Stimulated activated CD4-positive, alpha-beta T cell treated with anti-CD3 and anti-CD28 coated beads, Interleukin-4, amount 100 ng/mL, for 24 hours (primary cell): ENCODE results near the gene CISH.
A peak's percentile ranks its signal among the peaks of the same experiment; 100 is the strongest.

ENCODE experiments used
- DNase-seq: peaks from one replicate; pipeline ENCODE4 v3.0.0-alpha.2; 2020

Gene CISH

DNA sequence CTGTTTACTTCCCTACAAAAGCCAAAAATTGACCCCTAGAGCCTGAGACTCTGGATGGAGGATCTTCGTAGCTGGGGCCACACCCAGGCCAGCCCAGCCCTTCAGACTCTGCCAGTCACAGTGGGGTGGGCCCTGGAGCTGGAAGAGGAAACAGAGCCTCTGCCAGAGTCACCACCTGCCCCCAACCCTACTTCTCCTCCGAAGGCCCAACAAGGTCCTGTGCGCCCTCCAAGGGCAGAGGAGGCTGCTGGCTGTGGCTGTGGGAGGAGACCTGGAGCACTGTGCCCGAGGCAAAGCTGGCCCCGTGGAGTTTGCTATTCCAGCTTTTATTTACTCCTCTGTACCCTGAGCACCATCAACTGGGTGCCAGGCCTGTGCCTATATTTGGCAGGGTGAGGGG, 19.0 kb downstream of the CISH start:
- no peak for DNase-seq

DNA sequence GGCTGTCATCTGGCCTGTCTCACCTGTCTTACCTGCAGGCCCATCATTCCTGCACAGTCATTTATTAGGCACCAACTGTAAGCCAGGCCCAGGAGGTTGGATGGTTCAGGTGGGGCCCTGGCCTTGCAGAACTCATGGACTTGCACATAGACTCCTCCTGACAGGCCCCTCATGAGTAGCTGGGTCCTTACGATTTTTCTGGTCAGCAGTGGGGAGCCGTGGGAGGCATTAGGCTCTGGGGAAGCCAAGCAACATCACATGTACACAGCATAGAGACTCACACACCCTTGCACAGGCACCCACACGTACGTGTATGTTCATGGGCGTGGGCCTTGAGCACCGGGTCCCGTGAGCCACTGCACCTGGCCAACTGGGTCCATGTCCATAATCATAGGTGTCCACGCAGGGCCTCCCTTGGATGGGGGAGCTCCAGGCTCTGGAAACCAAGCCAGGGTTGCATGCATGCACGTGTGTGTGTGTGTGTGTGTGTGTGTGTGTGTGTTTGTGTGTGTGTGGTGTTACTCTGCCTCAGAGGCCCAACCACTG, 20.3 kb downstream of the CISH start:
- DNase-seq = peak; percentile 33

DNA sequence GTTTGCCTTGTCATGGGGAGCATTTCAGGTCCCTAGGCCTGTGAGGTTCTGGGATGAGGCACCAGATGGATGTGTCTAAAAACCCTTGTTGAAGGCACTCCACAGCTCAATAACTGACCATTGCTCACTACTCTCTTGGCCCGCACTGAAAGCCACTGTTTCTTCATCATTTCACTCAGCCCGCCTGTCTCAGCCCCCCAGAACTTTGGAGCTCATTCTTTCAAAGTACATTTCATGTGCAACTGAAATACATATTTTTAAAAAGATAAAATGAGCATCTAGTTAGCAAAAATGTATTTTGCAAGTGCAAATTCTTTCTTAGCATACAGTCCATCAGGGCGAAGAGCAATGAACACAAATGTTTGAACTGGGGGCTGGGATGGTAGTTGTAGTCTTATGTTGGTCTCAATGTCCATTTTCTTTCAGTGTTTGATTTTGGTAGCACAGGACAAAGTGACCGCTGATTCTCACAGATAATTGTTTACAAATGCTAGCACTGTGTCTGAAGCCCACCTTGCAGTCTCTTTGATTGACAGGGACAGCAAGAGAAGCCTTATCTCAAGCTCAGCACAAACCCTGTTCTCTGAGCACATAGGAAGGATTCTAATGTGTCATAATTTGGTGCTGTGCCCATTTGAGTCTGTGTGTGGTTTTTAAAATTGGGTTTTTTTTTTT, 22.7 kb downstream of the CISH start:
- no peak for DNase-seq

DNA sequence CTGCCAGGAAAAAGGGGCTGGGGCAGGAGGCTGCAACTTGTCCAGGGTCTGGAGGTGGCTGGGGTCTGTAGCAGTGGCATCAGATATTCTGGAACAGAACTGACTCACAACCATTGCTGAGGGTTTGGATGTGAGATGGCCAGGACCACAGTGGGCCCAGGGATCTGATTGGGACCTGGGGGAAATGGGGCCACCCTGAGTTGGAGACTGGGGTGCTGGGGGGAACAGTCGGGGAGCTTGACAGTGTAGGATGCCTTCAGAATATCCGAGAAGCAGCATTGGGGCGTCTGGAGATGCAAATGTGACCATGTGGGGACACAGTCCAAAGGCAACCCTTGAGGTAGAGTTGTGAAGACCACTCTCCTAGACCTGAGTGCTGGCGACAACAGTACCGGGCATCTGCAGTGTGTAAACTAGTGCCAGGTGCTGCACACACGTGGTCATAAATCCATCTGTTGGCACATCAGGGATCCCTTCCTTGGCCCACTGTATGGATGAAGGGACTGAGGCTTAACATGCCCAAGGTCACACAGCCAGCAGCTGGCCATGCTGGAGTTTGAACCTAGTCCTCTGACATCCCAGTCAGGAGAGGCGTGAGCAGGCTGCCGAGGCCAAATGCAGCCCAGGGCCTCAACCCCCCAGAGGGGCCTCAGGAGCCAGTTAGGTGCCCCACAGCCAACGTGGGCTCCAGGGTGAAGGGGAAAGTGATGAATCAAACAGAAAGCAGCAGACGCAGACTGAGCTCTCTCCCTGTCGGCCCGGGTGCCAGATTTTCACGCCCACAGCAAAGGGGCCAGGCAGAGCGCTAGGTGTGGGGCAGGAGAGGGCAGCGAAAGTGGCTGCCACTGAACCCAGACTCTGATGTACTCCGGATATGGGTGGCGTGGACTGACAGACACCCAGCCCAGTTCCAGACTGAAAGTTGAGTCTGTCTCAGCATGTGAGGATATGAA, 23.5 kb downstream of the CISH start:
- DNase-seq = peak; percentile 89

DNA sequence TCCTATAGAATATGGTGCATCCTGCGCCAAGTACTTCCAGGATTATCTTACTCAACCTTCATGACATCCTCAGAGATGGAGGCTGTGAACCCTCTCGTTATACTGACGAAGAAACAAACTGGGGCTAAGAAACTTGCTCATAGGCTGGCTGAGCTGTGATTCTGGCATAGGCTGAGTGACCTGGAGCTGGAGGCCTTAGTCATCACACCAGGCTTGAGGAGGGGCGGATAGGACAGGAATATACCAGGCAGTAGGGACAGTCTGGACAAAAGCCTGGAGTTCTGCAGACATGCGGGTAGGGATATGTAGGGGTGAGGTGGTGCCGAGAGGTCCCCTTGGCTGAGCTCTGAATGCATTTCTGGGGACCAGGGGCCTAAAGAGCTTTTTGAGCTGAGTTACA, 24.2 kb downstream of the CISH start:
- no peak for DNase-seq

DNA sequence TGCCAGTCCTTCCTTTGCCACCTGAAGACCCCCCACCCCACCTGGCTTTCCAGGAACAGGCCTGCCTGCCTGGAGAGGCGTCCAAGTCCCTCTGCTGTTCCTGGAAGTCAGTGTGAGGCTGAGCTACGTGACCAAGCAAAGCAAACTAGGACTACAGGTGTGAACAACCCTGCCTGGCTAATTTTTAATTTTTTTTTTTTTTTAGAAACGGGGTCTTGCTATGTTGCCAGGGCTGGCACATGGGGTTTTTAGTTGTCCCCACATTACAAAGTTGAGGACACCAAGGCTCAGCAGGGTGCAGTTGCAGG, 24.9 kb downstream of the CISH start:
- DNase-seq = no peak

DNA sequence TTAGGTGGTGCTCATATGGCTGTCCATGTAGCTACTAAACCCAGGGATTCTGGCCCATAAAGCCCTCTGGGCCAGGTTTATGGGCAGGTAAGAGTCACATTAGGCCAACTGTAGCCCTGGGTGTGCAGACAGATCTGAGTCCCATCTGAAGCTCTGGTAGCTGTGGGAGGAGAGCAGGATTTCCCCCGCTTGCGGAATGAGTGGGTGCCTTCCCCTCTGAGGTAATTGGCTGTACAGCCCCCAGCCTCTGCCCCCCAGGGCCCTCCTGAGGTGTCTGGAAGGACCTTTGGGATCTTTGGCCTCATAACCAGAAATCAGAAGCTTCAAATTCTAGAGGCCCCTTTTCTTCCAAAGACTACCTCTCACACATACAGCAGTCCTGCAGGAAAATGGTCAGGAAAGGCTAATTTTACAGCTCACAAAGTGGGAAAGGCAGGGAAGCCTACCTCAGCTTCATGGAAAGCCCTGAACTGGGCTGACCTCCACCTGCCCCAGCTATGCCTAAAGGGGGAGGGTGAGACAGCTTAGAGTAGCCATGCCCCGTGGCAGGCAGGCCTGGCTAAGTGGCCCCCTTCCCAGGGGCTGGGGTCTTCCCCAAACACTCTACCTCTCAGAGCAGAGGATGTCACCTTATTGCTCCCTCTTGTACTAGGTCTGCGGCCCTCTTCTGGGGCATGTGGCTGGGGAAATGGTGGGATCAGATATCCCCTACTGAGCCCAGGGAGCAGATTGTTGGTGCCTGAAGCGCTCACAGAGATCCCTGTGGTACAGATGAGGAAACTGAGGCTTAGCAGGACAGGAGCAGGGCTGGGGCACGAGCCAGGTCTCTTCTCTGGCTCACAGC, 25.4 kb downstream of the CISH start:
- DNase-seq = peak; percentile 50

DNA sequence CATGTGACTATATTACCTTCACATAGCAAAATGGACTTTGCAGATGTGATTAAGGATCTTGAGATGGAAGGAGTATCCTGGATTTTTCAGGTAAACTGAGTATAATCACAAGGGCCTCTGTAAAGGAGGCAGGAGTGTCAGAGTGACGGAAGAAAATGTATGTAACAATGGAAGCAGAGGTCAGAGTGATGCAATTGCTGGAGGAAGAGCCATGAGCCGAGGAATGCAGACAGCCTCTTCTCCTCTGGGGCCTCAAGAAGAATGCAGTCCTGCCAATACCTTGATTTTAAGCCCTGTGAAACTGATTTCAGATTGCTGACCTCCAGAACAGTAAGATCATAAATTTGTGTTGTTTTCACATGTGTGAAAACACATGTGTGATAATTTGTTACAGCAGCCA, 27.2 kb downstream of the CISH start:
- DNase-seq = no peak

DNA sequence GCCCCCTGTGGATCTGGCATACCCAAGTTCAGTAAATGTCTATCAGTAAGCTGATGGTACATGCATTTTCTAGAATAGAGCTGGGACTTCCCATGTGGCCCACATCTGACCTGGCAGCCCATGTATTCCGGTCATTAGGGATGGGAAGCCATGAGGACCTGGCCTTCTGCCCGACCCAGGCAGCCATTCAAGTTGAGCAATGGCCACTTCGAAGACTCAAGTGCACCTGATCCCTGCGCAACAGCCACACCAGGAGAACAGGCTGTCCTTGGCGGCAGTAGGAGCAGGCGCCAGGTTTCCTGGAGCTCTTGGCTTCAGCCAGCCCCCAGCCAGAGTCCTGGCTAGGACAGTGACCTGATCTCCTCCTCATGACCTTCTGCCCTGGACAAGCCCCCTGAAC, 27.7 kb downstream of the CISH start:
- no peak for DNase-seq

DNA sequence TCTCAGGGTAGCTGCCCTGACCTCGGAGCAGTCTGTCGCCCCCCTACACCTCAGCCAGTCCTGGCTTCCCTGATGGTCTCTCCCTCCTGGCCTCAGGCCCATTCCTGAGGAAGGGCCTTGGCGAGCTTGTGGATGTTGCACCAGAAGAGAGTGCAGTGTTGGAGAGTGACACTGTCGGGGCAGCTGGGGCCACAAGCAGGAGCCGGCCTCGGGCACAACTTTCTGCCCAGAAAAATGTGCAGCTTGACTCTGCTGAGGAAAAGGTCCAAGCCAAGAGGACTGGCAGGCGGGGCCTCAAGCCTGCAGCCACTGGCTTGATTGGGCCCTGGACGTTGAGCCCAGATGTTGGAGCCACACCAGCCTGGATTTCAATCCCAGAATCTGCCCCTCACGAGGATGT, 29.5 kb downstream of the CISH start:
- DNase-seq = no peak

DNA sequence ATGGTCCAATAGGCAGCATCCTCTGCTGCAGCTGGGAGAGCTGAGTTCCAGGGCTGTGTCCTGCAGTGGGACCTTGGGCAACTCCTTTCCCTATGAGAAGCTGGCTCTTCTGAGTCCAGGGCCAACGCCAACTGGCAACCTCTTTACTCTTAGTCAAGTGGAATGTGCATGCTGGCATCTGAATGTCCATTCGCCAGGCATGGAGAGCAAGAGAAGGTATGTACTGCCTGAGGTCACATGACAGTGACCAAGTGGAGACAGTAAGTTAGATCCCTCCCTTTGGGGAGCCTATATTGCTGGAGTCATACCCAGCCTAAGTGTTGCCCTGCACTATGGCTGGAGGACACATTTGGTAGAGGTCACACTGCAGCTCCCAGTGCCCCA, 30.1 kb downstream of the CISH start:
- no peak for DNase-seq

DNA sequence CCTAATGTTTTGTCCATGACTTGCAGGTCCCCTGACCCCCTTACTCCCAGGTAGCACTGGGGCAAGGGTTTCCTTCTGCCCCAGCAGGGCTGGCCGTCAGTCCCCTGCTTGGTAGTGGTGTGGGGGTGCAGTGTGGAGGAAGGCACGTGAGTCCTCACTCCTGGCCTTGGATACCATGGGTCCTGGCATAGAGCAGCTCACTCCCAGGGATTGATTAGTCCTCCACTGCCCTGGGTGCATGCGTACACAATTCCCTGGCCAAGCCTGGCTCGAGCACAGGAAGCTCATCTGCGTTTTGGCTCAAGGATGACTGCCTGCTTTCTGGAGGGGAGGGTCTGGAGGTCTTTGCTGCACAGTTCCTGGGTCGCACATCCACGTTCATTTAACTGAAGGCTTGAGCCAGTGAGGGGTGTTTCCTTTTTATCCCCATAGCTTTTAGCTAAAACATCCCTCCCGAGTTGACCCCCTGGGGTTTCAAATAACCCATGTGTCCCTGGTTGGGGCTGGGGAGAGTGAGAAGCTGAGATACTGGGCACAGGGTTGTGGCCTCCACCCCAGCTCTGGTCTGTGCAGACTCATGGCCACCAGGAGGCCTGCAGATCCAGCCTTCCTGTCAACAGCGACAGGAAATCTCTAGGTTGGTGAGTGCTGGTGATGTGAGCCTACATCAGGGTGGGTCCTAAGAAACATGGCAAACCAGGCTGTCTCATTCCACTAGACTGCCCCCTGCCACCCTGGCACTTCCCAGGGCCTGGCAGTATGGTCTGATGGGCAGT, 30.7 kb downstream of the CISH start:
- no peak for DNase-seq

DNA sequence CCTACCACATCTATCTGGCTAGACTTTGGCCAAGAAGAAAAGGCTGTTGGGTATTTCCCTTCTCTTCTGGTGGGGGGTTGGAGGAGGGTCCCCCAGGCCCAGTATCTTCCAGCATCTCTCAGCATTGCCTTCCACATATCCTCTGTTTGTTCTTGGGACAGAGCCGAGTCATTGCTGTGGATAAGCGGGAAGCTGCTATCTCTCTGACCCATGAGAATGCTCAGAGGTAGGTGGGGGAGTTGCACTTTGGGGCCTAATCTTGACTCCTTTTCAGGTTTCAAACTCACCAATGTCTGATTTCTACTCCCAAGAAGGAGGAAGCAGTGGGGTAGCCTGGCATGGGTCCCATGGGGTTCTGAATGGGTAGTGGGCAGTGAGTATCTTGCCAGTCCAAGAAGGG, 34.2 kb downstream of the CISH start:
- DNase-seq = no peak

DNA sequence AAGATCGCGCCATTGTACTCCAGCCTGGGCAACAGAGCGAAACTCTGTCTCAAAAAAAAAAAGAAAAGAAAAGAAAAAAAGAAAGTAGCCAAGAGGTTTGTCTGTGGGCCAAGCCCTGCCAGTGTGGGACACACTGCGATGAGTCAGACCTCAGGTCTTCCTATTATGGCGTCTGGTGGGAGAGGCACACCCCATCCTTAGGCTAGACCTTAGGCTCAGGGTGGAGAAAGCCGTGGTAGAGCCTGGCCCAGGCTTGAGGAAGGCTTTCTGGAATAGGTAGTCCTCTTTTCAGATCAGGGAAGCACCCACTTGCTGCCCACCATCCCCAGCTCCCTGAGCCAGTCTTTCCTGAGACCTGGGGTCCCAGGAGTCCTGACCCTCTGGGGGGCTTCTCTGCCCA, 36.2 kb downstream of the CISH start:
- no peak for DNase-seq

DNA sequence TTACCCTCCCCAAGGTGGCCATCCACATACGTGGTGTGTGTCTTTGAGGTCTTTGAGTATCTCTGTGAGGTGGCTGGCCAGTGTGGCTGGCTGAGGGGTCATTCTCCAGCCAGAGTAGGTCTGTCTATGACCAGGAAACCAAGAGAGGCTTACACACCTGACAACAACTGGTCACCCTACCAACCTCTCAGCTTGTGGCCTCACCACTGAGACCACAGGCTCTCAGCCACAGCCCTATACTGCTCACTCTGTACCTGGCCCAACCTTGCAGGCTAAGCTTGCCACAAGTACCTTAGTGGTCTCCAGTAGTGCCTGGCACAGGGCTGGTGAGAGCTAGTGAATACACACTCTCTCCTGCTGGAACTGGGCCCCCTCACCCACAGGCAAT, 37.1 kb downstream of the CISH start:
- no peak for DNase-seq

DNA sequence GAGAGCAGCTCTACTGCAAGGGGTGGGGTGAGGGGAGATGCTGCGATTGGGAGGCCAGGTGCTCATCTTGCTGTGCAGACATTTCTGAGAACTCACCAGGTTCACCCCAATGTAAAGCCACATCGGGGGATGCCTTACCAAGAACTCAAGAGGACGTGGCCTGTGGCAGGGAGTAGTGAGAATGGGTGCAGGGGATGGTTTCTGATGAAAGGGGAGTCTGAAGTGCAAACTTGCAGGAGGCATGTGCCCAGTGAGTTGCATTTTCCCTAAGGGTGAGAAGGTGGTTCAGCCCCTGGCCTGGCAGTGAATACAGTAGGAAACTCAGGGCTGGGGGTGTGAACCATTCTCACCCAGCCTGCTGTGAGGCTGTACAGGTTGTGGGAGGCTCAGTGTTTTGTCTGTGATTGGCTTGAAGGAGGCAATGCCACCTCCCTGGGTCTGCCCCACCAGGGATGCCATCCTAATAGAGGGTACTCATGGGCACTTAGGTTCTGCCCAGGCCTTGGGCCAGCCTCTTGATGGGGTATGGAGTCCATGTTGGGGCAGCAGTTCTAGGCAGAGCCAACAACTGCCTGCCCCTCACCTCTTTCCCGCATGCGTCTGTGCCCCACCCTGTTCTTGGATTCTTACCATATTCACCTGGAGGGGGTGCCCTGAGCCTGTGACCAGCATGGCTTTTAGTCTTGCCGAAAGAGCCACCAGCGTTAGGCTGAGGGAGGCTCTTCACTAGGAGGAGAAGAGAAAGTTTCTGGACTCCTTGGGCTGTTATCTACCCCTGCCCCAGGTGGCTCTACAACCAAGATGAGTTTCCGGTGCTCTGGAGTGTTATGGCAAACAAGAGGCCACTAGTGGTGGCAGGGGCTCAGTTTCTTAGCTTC, 37.8 kb downstream of the CISH start:
- DNase-seq = peak; percentile 75

DNA sequence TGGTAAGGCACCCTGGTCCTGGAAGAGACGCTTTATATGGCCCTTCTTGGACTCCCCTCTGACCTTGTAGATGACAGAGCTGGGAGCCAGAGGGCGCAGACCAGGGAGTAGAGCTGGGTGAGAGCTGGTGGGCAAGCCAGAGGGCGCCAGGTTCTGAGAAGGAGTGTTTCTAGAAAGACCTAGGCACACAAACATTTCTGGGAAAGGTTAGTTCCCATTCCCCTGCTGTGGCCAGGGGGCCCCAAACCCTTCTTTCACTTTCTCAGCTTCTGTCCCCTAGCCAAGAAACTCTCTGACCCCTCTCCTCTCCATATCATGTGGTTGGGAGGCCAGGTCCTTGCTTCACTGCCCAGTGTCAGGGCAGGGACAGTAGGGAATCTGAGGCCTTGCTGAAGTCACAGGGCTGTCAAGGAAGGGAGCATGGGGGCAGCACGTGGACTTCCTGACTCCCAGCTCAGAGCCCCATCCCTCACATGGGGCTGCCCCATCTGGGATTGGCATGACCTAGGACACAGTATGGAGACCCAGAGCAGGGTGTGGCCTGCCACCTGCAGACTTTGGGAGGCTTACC, 38.7 kb downstream of the CISH start:
- DNase-seq = peak; percentile 46

DNA sequence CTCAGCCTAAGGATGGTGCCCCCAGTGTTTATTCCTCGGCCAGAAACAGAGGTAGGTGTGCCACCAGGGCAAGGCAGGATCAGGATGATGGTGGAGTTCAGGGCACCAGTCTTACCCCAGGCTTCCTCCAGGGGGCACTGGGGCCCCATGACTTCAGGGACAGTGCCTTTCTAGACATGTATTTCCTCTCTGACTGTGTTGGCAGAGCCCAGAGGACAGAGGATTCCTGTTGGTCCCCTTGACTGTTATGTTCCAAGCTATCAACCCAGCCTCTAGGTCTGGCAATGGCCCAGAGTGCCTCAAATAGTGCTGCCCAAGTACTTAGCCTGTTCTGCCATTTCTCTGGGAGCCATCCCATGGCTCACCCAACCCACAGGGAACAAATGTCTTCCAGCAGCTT, 39.4 kb downstream of the CISH start:
- DNase-seq = peak; percentile 86

DNA sequence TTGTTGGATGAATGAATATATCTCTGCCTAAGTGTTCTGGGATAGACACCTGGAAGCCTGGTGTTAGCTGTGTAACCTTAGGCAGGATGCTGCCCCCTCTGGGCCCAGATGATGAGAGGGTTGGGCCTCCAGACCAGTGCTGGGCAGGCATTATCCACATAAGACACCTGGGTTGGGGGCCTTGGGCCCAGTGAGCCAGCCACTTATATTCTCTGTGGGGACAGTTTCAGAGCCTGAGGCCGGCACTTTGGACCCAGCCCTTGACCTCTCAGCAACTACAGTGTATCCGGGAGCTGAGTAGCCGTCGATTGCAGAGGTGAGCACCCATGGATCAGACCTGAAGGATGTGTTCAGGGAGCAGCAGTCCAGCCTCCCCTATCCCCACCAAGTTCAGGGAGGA, 40.1 kb downstream of the CISH start:
- no peak for DNase-seq

DNA sequence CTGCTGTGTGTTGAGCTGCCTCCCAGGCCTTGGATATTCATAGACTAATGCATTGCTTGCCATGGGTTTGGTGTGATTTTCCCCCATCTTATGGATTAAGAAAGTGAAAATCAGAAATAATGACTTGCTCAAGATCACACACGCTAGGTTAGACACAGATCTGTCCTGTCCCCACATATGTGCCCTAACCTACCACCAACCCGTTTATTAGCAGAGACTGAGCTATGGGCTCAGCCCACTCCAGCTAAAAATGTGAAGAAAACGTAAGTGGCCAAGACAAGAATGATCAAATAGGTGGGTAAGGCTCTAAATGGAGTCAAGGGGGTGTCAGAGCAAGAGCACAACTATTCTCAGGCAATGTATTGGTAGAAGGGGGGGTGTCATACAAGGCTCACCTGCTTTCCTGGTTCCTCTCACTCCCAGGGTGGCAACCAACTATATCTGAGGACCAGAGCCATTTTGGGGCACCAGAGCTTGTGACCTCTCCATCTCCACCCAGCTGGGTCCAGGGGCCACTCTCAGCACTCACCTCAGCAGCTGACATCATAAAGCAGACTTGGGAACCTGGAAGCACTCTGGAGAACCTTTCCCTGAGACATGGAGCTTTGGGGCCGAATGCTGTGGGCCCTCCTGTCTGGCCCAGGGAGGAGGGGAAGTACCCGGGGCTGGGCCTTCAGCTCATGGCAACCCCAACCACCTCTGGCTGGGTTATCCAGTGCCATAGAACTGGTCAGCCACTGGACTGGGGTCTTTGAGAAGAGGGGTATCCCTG, 40.9 kb downstream of the CISH start:
- DNase-seq = no peak
